Erythroblast (primary cell): ENCODE data around the gene TAGLN.

Experiments used
- DNase-seq, 2 experiments: peaks; one replicate each; lab custom pipeline; 2025; lab: John Stamatoyannopoulos, UW
- GATA1 ChIP-seq: IDR thresholded peaks from 2 replicates; pipeline ENCODE4 v1.6.1; 2011; ENCODE audit warnings: low read depth, mild to moderate bottlenecking, control low read depth, low read length, moderate library complexity
- POLR2A ChIP-seq: IDR thresholded peaks from 2 replicates; pipeline ENCODE4 v1.6.1; 2011; ENCODE audit warnings: mild to moderate bottlenecking, low read length

The TAGLN gene

GRCh38 chr11:117195258-117195657, 3.9 kb upstream of the TAGLN start:
- no peak for TF ChIP-seq GATA1
- no peak for TF ChIP-seq POLR2A
- peak in 1 of 2 experiments; percentile 15 for DNase-seq

GRCh38 chr11:117195761-117196160, 3.4 kb upstream of the TAGLN start:
- TF ChIP-seq GATA1 (no peak), POLR2A (peak; percentile 4)

GRCh38 chr11:117197006-117197405, 2.2 kb upstream of the TAGLN start:
- no peak for DNase-seq
- TF ChIP-seq POLR2A (no peak), GATA1 (no peak)

More at GRCh38 chr11:117195761-117196160, 3.4 kb upstream of the TAGLN start:
- DNase-seq, result no peak

- DNase-seq, result peak; percentile 25 to 35
Measured at GRCh38 chr11:117197516-117198456, 1.4 kb upstream of the TAGLN start.

GRCh38 chr11:117198613-117199012, 557 bp upstream of the TAGLN start:
- no peak for DNase-seq
- no peak for TF ChIP-seq GATA1
- TF ChIP-seq POLR2A, result no peak

More at GRCh38 chr11:117197516-117198456, 1.4 kb upstream of the TAGLN start:
- TF ChIP-seq GATA1 (no peak), POLR2A (no peak)

GRCh38 chr11:117199916-117200812, 994 bp downstream of the TAGLN start:
- TF ChIP-seq POLR2A, result no peak
- no peak for TF ChIP-seq GATA1
- no peak for DNase-seq

- TF ChIP-seq POLR2A, result no peak
- no peak for TF ChIP-seq GATA1
Measured at GRCh38 chr11:117200813-117201657, 1.9 kb downstream of the TAGLN start.

GRCh38 chr11:117201658-117202305, 2.6 kb downstream of the TAGLN start:
- no peak for DNase-seq
- TF ChIP-seq POLR2A (no peak), GATA1 (no peak)

More at GRCh38 chr11:117200813-117201657, 1.9 kb downstream of the TAGLN start:
- DNase-seq, result no peak

GRCh38 chr11:117202386-117203068, 3.4 kb downstream of the TAGLN start:
- TF ChIP-seq GATA1, result no peak
- no peak for TF ChIP-seq POLR2A
- no peak for DNase-seq

GRCh38 chr11:117203069-117203407, 3.9 kb downstream of the TAGLN start:
- DNase-seq, result no peak
- no peak for TF ChIP-seq POLR2A
- no peak for TF ChIP-seq GATA1

- TF ChIP-seq GATA1 (no peak), POLR2A (no peak)
- DNase-seq, result no peak
Measured at GRCh38 chr11:117204283-117205080, 5.3 kb downstream of the TAGLN start.
